LNCAP (cell line): Measurements from ENCODE around the gene CDH12.

Experiments
- TF ChIP-seq, protein P1 (sequence below): fragments of 450-650 bp; IDR thresholded peaks from 2 replicates; pipeline ENCODE4 v1.5.1; 2017; ENCODE audit warnings: mild to moderate bottlenecking

Gene CDH12

DNA sequence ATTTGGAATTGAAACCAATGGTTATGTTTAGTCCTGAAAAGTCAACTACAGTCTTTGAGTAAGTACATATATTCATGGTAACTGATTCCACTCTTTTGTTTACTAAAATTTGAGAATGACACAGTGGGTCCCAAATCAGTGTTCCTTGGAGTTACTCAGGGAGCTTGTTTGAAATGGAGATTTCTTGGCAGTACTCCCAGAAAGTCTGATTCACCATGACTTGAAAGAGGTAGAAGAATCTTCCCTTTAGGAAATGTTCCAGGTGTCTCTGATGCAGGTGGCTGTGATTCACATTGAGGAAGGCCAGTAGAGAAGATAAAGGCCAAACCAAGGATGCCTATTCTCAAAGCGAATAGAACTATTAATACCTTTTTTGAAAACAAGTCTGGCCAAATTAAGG lies 1078.3 kb downstream of the CDH12 start:
- TF ChIP-seq, protein P1, sequence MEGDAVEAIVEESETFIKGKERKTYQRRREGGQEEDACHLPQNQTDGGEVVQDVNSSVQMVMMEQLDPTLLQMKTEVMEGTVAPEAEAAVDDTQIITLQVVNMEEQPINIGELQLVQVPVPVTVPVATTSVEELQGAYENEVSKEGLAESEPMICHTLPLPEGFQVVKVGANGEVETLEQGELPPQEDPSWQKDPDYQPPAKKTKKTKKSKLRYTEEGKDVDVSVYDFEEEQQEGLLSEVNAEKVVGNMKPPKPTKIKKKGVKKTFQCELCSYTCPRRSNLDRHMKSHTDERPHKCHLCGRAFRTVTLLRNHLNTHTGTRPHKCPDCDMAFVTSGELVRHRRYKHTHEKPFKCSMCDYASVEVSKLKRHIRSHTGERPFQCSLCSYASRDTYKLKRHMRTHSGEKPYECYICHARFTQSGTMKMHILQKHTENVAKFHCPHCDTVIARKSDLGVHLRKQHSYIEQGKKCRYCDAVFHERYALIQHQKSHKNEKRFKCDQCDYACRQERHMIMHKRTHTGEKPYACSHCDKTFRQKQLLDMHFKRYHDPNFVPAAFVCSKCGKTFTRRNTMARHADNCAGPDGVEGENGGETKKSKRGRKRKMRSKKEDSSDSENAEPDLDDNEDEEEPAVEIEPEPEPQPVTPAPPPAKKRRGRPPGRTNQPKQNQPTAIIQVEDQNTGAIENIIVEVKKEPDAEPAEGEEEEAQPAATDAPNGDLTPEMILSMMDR, result no peak

DNA sequence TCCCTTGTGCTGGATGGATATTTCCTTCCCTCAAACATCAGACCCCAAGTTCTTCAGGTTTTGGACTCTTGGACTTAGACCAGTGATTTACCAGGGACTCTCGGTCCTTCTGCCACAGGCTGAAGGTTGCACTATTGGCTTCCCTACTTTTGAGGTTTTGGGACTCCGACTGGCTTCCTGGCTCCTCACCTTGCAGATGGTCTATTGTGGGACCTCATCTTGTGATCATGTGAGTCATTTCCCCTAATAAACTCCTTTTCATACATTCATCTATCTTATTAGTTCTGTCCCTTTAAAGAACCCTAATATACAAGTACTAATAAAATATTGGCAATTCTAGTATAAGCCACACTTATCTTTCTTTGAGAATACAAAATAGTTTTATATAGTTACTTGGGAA lies 1078.9 kb downstream of the CDH12 start:
- TF ChIP-seq, protein P1, result no peak

DNA sequence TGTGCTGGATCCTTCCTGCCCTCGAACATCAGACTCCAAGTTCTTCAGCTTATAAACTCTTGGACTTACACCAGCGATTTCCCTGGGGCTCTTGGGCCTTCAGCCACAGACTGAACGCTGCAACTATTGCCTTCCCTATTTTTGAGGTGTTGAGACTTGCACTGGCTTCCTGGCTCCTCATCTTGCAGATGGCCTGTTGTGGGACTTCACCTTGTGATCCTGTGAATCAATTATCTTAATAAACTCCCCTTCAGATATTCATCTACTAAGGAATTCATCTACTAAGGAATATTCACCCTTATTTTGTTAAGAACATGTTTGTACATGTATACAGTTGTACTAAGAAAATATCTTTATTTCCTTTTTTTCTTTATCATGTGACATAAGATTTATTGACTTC lies 1079.7 kb downstream of the CDH12 start:
- TF ChIP-seq, protein P1, result no peak

DNA sequence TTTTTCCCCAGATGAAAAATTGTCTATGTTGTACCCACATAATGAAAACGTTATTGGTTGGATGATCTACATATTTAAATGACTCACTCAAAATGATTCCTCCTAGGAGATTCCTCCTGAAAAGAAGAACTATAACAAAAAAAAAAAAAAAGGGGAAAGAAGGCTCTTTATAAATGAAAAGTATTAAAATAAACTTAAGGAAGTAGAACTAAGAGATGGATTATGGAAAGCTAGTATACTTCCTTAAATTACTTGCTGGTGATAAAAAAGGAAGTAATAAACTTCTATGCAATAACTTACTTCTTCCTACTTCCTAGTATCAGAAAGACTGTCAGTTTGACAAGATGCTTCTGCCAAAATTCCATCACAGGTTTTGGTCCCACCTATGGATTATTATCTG lies 1087.7 kb downstream of the CDH12 start:
- TF ChIP-seq, protein P1, result no peak

DNA sequence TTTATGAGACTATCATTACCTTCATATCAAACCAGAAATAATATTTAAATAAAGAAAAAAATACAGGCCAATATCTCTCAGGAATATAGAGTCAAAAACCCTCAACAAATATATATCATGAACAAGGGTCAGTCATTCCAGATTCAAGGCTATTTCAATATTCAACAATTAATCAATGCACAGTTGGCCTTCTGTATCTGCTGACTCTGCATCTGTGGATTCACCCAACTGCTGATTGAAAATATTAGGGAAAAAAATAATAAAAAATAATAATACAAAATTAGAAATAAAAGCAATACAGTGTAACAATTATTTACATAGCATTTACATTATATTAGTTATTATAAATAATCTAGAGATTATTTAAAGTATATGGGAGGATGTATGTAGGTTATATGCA lies 1114.0 kb downstream of the CDH12 start:
- TF ChIP-seq, protein P1, result no peak

DNA sequence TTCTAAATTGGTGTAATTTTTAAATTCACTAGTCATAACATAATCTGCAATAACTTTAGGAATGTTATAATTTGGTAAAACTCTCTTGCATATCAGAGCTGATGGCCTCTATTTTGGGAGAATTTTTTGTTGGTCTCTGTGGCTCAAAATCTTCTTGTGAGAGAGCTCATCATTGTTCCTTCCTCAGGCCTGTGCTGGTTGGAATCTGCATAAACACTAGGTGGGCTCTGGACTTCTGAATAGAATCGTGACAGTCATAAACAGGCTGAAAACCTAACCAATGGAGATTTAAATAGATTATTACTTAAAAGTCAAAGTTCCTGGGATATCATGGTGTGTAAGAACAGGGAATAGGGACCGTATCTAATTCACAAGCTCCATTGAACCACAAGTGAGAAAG lies 1129.6 kb downstream of the CDH12 start:
- TF ChIP-seq, protein P1, result no peak

DNA sequence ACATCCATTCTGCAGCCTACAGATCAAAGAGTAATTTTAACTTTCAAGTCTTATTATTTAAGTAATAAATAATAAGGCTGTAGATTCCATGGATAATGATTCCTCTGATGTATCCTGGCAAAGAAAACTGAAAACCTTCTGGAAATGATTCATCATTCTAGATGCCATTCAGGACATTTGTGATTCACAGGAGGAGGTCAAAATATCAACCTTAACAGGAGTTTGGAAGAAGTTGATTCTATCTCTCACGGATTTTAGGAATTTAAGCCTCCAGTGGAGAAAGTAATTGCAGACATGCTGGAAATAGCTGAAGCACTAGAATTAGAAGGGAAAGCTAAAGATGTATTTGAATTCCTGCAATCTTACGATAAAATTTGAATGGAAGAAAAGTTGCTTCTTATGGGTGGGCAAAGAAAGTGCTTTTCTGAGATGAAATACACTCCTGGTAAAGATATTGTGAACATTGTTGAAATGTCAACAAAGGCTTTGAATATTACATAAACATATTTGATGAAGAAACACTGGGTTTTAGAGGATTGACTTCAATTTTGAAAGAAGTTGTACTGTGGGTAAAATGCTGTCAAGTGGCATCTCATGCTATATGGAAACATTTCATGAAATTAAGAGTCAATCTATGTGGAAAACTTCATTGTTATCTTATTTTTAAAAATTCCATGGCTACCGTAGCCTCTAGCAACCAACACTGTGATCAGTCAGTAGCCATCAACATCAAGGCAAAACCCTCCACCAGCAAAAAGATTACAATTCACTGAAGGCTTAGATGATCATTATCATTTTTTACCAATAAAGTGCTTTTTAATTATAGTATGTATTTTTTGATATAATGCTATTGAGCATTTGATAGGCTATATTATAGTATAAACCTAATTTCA lies 1141.0 kb downstream of the CDH12 start:
- TF ChIP-seq, protein P1, result no peak
